ENCODE measurements around the gene ARMC7.

DNA sequence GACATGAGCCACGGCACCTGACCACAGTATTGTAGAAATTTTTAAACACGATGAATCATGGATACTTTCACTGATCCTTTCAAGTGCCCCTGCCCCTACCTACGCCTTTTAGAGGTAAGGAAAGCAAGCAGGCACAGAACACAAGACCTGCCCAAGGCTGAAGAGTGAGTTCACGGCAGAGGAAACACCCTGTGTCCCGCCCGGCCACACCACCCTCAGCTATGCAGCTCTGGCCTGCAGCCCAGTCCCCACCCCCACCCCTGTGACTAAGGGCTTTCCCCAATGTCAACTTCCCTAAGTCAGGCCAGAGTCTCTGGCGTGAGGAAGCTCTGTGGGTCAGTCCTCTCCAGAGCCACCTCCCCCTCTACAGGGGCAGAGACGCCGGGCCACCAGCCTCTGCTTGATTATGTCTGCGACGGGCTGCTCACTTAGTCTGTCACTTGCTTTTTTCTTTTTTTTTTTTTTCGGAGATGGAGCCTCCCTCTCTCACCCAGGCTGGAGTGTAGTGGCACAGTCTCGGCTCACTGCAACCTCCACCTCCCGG lies 13.6 kb upstream of the ARMC7 start:
- TF ChIP-seq CREB1 (IDR thresholded peaks at IDR 0.05) (no peak), CREB1 (CRISPR knock-in tag; IDR thresholded peaks at IDR 0.05) (no peak; the same call in 1 of the 2 replicates), TAF1 (CRISPR knock-in tag; IDR thresholded peaks at IDR 0.05) (no peak), POLR2A (IDR thresholded peaks at IDR 0.05; ENCODE audit: insufficient read depth in 1 of 2, low read depth in 2 of 2, low read length in 2 of 2) (0 out of 4 replicates have a peak, but pooled peaks of 1 of the 2 experiments have one; percentile 26), MED8 (CRISPR knock-in tag; IDR thresholded peaks at IDR 0.05; ENCODE audit: insufficient replicate concordance) (no peak), SIN3A (IDR thresholded peaks at IDR 0.05; ENCODE audit: borderline replicate concordance, low read depth, low read length) (peak; percentile 32; the same call in 1 of the 2 replicates), ZNF775 (CRISPR knock-in tag; IDR thresholded peaks at IDR 0.05; ENCODE audit: borderline replicate concordance) (no peak), PRPF4 (IDR thresholded peaks at IDR 0.05; ENCODE audit: low read depth, low read length, poor library complexity, severe bottlenecking) (no peak), MAZ (IDR thresholded peaks at IDR 0.05; ENCODE audit: borderline replicate concordance, low read depth, low read length) (no peak), MAZ (CRISPR knock-in tag; IDR thresholded peaks at IDR 0.05; ENCODE audit: low read depth) (no peak), ZNF317 (CRISPR knock-in tag; IDR thresholded peaks at IDR 0.05) (no peak), ZNF253 (CRISPR knock-in tag; IDR thresholded peaks at IDR 0.05; ENCODE audit: borderline replicate concordance) (no peak), MXD1 (CRISPR knock-in tag; IDR thresholded peaks at IDR 0.05) (no peak), ZNF562 (CRISPR knock-in tag; IDR thresholded peaks at IDR 0.05; ENCODE audit: borderline replicate concordance) (no peak)
- TF ChIP-seq, protein P1, sequence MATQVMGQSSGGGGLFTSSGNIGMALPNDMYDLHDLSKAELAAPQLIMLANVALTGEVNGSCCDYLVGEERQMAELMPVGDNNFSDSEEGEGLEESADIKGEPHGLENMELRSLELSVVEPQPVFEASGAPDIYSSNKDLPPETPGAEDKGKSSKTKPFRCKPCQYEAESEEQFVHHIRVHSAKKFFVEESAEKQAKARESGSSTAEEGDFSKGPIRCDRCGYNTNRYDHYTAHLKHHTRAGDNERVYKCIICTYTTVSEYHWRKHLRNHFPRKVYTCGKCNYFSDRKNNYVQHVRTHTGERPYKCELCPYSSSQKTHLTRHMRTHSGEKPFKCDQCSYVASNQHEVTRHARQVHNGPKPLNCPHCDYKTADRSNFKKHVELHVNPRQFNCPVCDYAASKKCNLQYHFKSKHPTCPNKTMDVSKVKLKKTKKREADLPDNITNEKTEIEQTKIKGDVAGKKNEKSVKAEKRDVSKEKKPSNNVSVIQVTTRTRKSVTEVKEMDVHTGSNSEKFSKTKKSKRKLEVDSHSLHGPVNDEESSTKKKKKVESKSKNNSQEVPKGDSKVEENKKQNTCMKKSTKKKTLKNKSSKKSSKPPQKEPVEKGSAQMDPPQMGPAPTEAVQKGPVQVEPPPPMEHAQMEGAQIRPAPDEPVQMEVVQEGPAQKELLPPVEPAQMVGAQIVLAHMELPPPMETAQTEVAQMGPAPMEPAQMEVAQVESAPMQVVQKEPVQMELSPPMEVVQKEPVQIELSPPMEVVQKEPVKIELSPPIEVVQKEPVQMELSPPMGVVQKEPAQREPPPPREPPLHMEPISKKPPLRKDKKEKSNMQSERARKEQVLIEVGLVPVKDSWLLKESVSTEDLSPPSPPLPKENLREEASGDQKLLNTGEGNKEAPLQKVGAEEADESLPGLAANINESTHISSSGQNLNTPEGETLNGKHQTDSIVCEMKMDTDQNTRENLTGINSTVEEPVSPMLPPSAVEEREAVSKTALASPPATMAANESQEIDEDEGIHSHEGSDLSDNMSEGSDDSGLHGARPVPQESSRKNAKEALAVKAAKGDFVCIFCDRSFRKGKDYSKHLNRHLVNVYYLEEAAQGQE (IDR thresholded peaks at IDR 0.05; ENCODE audit: borderline replicate concordance in 1 of 2, low read depth in 1 of 2, low read length in 2 of 2): no peak; a peak in 1 of 4 replicates
